Glutamatergic neuron (in vitro differentiated cells): ENCODE measurements around the gene NTNG1. TPM values are rescaled to one million over a fixed set of nuclear protein-coding genes. Genes with fewer than 3 reads are reported as not detected.

Experiments used
- DNase-seq: peaks from one replicate; pipeline ENCODE4 v3.0.0; 2022
- H3K27ac Mint-ChIP-seq: one replicate; pipeline ENCODE4 v1.8.0; 2020; ENCODE audit warnings: mild to moderate bottlenecking, mixed read lengths, inconsistent platforms; ENCODE audit not compliant: unreplicated experiment
- H3K27me3 Mint-ChIP-seq: one replicate; pipeline ENCODE4 v1.8.0; 2020; ENCODE audit warnings: mild to moderate bottlenecking, moderate library complexity, mixed read lengths, inconsistent platforms; ENCODE audit not compliant: unreplicated experiment
- H3K36me3 Mint-ChIP-seq: one replicate; pipeline ENCODE4 v1.8.0; 2020; ENCODE audit warnings: mild to moderate bottlenecking, mixed read lengths, inconsistent platforms; ENCODE audit not compliant: unreplicated experiment
- H3K4me1 Mint-ChIP-seq: one replicate; pipeline ENCODE4 v1.8.0; 2020; ENCODE audit warnings: mild to moderate bottlenecking, low read depth, mixed read lengths, inconsistent platforms; ENCODE audit not compliant: unreplicated experiment
- H3K4me3 Mint-ChIP-seq: one replicate; pipeline ENCODE4 v1.8.0; 2020; ENCODE audit warnings: mild to moderate bottlenecking, mixed read lengths, inconsistent platforms; ENCODE audit not compliant: unreplicated experiment
- H3K9me3 Mint-ChIP-seq: one replicate; pipeline ENCODE4 v1.8.0; 2020; ENCODE audit warnings: mild to moderate bottlenecking, moderate library complexity, mixed read lengths, inconsistent platforms; ENCODE audit not compliant: unreplicated experiment
- CTCF ChIP-seq: fragments of 200-600 bp; sonication (generic); IDR thresholded peaks from one replicate; pipeline ENCODE4 v1.5.0; 2021; ENCODE audit not compliant: partially characterized antibody, unreplicated experiment
- total RNA-seq: library from RNA; stranded (reverse); fragmentation: NEBNext Ultra II Directional; extraction: Animal tissue kit (Norgen Biotek cat#: 25700); gene quantifications from one replicate; pipeline ENCODE4 v1.2.1, GENCODE V29; 2021; ENCODE audit not compliant: unreplicated experiment

The NTNG1 gene
- total RNA-seq, 1 donor from 2014 or later = 3.2 TPM

- peaks cover 37% of the 10 kb centered on the region for H3K4me1 Mint-ChIP-seq
- no peaks in the 10 kb centered on the region for H3K36me3 Mint-ChIP-seq
- H3K27me3 Mint-ChIP-seq = no peaks in the 10 kb centered on the region
- no peak for TF ChIP-seq CTCF
- H3K9me3 Mint-ChIP-seq = peaks cover 6% of the 10 kb centered on the region
- peak overlapping the region; percentile 43 for H3K4me3 Mint-ChIP-seq
- DNase-seq = no peak
- peak overlapping the region; percentile 75 for H3K27ac Mint-ChIP-seq
These were observed 186.1 kb downstream of the NTNG1 start for GRCh38 chr1:107326824-107327445.

- H3K4me1 Mint-ChIP-seq = peaks cover 33% of the 10 kb centered on the region
- peaks cover 6% of the 10 kb centered on the region for H3K9me3 Mint-ChIP-seq
- H3K27ac Mint-ChIP-seq = peak overlapping the region; percentile 75
- H3K36me3 Mint-ChIP-seq = no peaks in the 10 kb centered on the region
- DNase-seq = no peak
- H3K27me3 Mint-ChIP-seq = no peaks in the 10 kb centered on the region
- H3K4me3 Mint-ChIP-seq = no peak overlapping the region
- TF ChIP-seq CTCF = no peak
These were observed 186.6 kb downstream of the NTNG1 start for GRCh38 chr1:107327446-107327845.

GRCh38 chr1:107328087-107328486 lies 187.2 kb downstream of the NTNG1 start:
- Mint-ChIP-seq H3K36me3 (no peaks in the 10 kb centered on the region), H3K4me1 (peaks cover 30% of the 10 kb centered on the region)
- no peak for TF ChIP-seq CTCF

GRCh38 chr1:107339775-107340174 lies 198.9 kb downstream of the NTNG1 start:
- Mint-ChIP-seq H3K9me3 (no peaks in the 10 kb centered on the region), H3K27me3 (no peaks in the 10 kb centered on the region), H3K36me3 (no peaks in the 10 kb centered on the region), H3K4me3 (no peak overlapping the region), H3K27ac (peak overlapping the region; percentile 4), H3K4me1 (peaks cover 27% of the 10 kb centered on the region)
- no peak for DNase-seq
- no peak for TF ChIP-seq CTCF

More at GRCh38 chr1:107328087-107328486, 187.2 kb downstream of the NTNG1 start:
- DNase-seq = no peak
- Mint-ChIP-seq H3K9me3 (peaks cover 6% of the 10 kb centered on the region), H3K4me3 (peak overlapping the region; percentile 19), H3K27ac (peak overlapping the region; percentile 81), H3K27me3 (no peaks in the 10 kb centered on the region)

GRCh38 chr1:107342316-107342715 lies 201.5 kb downstream of the NTNG1 start:
- Mint-ChIP-seq H3K36me3 (no peaks in the 10 kb centered on the region), H3K9me3 (no peaks in the 10 kb centered on the region), H3K4me3 (peak overlapping the region; percentile 18), H3K4me1 (peaks cover 30% of the 10 kb centered on the region), H3K27me3 (no peaks in the 10 kb centered on the region), H3K27ac (peak overlapping the region; percentile 44)
- TF ChIP-seq CTCF = no peak
- DNase-seq = no peak
